CD14-positive monocyte (primary cell): Measurements from ENCODE around the gene LRRC45. TPM values are rescaled to one million over a fixed set of nuclear protein-coding genes. Genes with fewer than 3 reads are reported as not detected.

Experiments used
- DNase-seq, 3 donors: peaks; one replicate each; pipeline ENCODE4 v3.0.0-alpha.2; 2011 to 2022
- H2AFZ ChIP-seq: 2 replicates; pipeline ENCODE4 v1.6.0; 2012; ENCODE audit warnings: mild to moderate bottlenecking, low read depth, low read length, inconsistent platforms; ENCODE audit not compliant: insufficient read depth, poor library complexity, severe bottlenecking
- H3K27ac ChIP-seq, 2 donors: 1 replicate in 1 of 2; 2 replicates in 1 of 2; pipeline ENCODE4 v1.5.1; 2012 to 2013; ENCODE audit warnings: low read length in 2 of 2, control low read depth in 1 of 2, inconsistent platforms in 1 of 2, low read depth in 1 of 2, mild to moderate bottlenecking in 1 of 2
- H3K27me3 ChIP-seq, 2 donors: one replicate each; pipeline versions ENCODE4 v1.6.0 to v1.6.1; 2011 to 2013; ENCODE audit warnings: low read length in 2 of 2; ENCODE audit not compliant: control insufficient read depth in 2 of 2, insufficient read depth in 2 of 2
- H3K36me3 ChIP-seq, 2 donors: replicated peaks in 1 of 2; 1 replicate in 1 of 2; 2 replicates in 1 of 2; pipeline versions ENCODE4 v1.5.1 to v1.6.1; 2012 to 2013; ENCODE audit warnings: low read length in 2 of 2, control low read depth in 1 of 2, inconsistent platforms in 1 of 2, mild to moderate bottlenecking in 1 of 2; ENCODE audit not compliant: insufficient read depth in 2 of 2, control insufficient read depth in 1 of 2
- H3K4me1 ChIP-seq, 2 donors: 1 replicate in 1 of 2; 2 replicates in 1 of 2; pipeline versions ENCODE4 v1.5.1 to v1.6.1; 2012 to 2013; ENCODE audit warnings: low read length in 2 of 2, control low read depth in 1 of 2, inconsistent platforms in 1 of 2, mild to moderate bottlenecking in 1 of 2, moderate library complexity in 1 of 2; ENCODE audit not compliant: insufficient read depth in 2 of 2, control insufficient read depth in 1 of 2
- H3K4me2 ChIP-seq: replicated peaks from 2 replicates; pipeline ENCODE3; 2012; ENCODE audit warnings: low read length, moderate library complexity, mild to moderate bottlenecking; ENCODE audit not compliant: poor library complexity, severe bottlenecking; ENCODE audit errors: extremely low read depth
- H3K4me3 ChIP-seq, 3 experiments: fragments of 200-600 bp in 1 of 3; sonication (generic) in 1 of 3; replicated peaks in 1 of 3; 1 replicate in 2 of 3; 2 replicates in 1 of 3; pipeline ENCODE4 v1.5.1; 2011 to 2013; ENCODE audit warnings: low read length in 3 of 3, mild to moderate bottlenecking in 3 of 3, control low read depth in 2 of 3, low read depth in 2 of 3, inconsistent platforms in 1 of 3, moderate library complexity in 1 of 3
- H3K79me2 ChIP-seq: 2 replicates; pipeline ENCODE4 v1.6.0; 2012; ENCODE audit warnings: mild to moderate bottlenecking, control low read depth, inconsistent platforms, low read length, moderate library complexity; ENCODE audit not compliant: insufficient read depth
- H3K9ac ChIP-seq: 2 replicates; pipeline ENCODE4 v1.6.0; 2017; ENCODE audit warnings: low read length, mild to moderate bottlenecking; ENCODE audit not compliant: insufficient read depth, poor library complexity, severe bottlenecking
- H3K9me3 ChIP-seq, 2 donors: replicated peaks in 1 of 2; 1 replicate in 1 of 2; 2 replicates in 1 of 2; pipeline versions ENCODE4 v1.5.1 to v1.6.1; 2012 to 2013; ENCODE audit warnings: low read length in 2 of 2, control low read depth in 1 of 2; ENCODE audit not compliant: control insufficient read depth in 1 of 2, insufficient read depth in 1 of 2
- H4K20me1 ChIP-seq: 2 replicates; pipeline ENCODE4 v1.6.0; 2012; ENCODE audit warnings: mild to moderate bottlenecking, low read length, control low read depth, moderate library complexity; ENCODE audit not compliant: insufficient read depth
- H3K27ac Mint-ChIP-seq, 7 donors: one replicate each; pipeline ENCODE4 v1.8.0; 2020; ENCODE audit warnings: mild to moderate bottlenecking in 7 of 7, mixed read lengths in 7 of 7, moderate library complexity in 6 of 7, inconsistent platforms in 2 of 7
- H3K27me3 Mint-ChIP-seq, 3 donors: one replicate each; pipeline ENCODE4 v1.8.0; 2021 to 2022; ENCODE audit warnings: low read depth in 3 of 3, mild to moderate bottlenecking in 3 of 3, mixed read lengths in 3 of 3, moderate library complexity in 3 of 3, inconsistent platforms in 1 of 3
- H3K36me3 Mint-ChIP-seq, 2 donors: one replicate each; pipeline ENCODE4 v1.8.0; 2020; ENCODE audit warnings: mixed read lengths in 2 of 2, inconsistent platforms in 1 of 2, mild to moderate bottlenecking in 1 of 2
- H3K4me1 Mint-ChIP-seq: one replicate; pipeline ENCODE4 v1.8.0; 2020; ENCODE audit warnings: mild to moderate bottlenecking, mixed read lengths
- H3K4me3 Mint-ChIP-seq, 2 donors: one replicate each; pipeline ENCODE4 v1.8.0; 2020; ENCODE audit warnings: mild to moderate bottlenecking in 2 of 2, mixed read lengths in 2 of 2, moderate library complexity in 1 of 2
- H3K9me3 Mint-ChIP-seq, 7 donors: one replicate each; pipeline ENCODE4 v1.8.0; 2020 to 2022; ENCODE audit warnings: mixed read lengths in 7 of 7, mild to moderate bottlenecking in 6 of 7, moderate library complexity in 6 of 7, inconsistent platforms in 2 of 7
- WGBS: methylation state at CpG from one replicate; pipeline ENCODE4 v1.1.5; 2013; ENCODE audit warnings: missing lambda C conversion rate; ENCODE audit not compliant: insufficient coverage; 5-methylcytosine and 5-hydroxymethylcytosine counted together
- intact Hi-C, 2 donors: fragments of 100-400 bp; cut with micrococcal nuclease; formaldehyde crosslinking; loops; one replicate each; pipeline versions ENCODE4 v1.15.0 to v1.15.1; 2023
- polyA plus RNA-seq, 3 donors: library from polyadenylated mRNA; depleted of rRNA in 1 of 3; unstranded in 2 of 3; stranded (reverse) in 1 of 3; fragments of 300-500 nt in 2 of 3; fragments of >200 nt in 1 of 3; fragmentation: Illumina TruSeq in 2 of 3; gene quantifications; 1 replicate in 2 of 3; 2 replicates in 1 of 3; pipeline ENCODE4 v1.2.3, GENCODE V29; 2012 to 2021
- TF ChIP-seq, protein P1 (sequence below): fragments of 200-600 bp; IDR thresholded peaks from one replicate; pipeline ENCODE4 v1.8.0; 2022; ENCODE audit warnings: antibody characterized with exemption, mild to moderate bottlenecking

Gene LRRC45
- polyA plus RNA-seq, 3 donors: 2.6 to 12.2 (median 3.4) TPM

DNA sequence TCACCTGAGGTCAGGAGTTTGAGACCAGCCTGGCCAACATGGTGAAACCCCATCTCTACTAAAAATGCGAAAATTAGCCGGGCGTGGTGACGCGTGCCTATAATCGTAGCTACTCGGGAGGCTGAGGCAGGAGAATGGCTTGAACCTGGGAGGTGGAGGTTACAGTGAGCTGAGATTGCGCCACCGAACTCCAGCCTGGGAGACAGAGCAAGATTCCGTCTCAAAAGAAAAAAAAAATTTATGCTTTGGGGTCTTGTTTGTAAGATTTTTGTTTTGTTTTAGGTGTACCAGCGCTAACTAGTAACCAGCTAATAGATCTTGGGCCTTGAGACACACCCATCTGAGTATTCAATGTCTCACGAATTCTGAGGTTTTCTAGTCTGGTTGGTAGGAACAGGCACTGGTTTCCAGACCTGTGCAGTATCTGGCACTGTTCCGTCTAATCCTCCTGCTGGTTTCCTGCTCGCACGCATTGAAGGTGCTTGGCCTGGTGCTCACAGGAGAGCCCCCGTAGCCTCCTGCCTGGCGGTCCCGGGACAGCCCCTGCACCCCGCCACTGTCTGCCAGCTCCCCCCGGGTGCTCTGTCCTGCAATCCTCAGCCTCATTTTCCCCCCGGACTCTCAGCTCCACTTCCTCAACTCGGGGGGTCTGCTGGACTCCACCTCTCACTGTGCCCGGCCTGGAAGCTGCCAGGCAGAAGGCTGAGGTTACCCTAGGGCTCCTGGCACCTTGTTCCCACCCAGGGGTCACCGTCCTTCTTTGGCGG, 53.1 kb downstream of the LRRC45 start:
- H3K4me2 ChIP-seq: no peak overlapping the region
- Mint-ChIP-seq H3K27ac (peak overlapping the region in 3 of 7 donors; percentile 30 to 70 (median 50)), H3K4me1 (no peaks in the 10 kb centered on the region), H3K4me3 (no peak overlapping the region), H3K27me3 (peaks cover 3 to 10% (median 8%) of the 10 kb centered on the region in 3 donors), H3K36me3 (peaks cover 18 to 25% of the 10 kb centered on the region in 2 donors), H3K9me3 (peaks cover 0 to 1% (median 0%) of the 10 kb centered on the region in 7 donors)
- H3K4me1 ChIP-seq: no peaks in the 10 kb centered on the region
- no peaks in the 10 kb centered on the region for H3K9me3 ChIP-seq
- 85% methylated on average over 16 of the region's 25 CpGs for WGBS
- H3K79me2 ChIP-seq: no peaks in the 10 kb centered on the region
- DNase-seq: no peak
- no peak overlapping the region for H3K9ac ChIP-seq
- peaks cover 20 to 22% of the 10 kb centered on the region in 2 donors for H3K36me3 ChIP-seq
- H3K27ac ChIP-seq: no peak overlapping the region
- no peak overlapping the region for H2AFZ ChIP-seq
- no peaks in the 10 kb centered on the region for H4K20me1 ChIP-seq
- no peak overlapping the region for H3K4me3 ChIP-seq
- H3K27me3 ChIP-seq: no peaks in the 10 kb centered on the region
- intact Hi-C loops: no loop called here
- TF ChIP-seq, protein P1, sequence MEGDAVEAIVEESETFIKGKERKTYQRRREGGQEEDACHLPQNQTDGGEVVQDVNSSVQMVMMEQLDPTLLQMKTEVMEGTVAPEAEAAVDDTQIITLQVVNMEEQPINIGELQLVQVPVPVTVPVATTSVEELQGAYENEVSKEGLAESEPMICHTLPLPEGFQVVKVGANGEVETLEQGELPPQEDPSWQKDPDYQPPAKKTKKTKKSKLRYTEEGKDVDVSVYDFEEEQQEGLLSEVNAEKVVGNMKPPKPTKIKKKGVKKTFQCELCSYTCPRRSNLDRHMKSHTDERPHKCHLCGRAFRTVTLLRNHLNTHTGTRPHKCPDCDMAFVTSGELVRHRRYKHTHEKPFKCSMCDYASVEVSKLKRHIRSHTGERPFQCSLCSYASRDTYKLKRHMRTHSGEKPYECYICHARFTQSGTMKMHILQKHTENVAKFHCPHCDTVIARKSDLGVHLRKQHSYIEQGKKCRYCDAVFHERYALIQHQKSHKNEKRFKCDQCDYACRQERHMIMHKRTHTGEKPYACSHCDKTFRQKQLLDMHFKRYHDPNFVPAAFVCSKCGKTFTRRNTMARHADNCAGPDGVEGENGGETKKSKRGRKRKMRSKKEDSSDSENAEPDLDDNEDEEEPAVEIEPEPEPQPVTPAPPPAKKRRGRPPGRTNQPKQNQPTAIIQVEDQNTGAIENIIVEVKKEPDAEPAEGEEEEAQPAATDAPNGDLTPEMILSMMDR: no peak

DNA sequence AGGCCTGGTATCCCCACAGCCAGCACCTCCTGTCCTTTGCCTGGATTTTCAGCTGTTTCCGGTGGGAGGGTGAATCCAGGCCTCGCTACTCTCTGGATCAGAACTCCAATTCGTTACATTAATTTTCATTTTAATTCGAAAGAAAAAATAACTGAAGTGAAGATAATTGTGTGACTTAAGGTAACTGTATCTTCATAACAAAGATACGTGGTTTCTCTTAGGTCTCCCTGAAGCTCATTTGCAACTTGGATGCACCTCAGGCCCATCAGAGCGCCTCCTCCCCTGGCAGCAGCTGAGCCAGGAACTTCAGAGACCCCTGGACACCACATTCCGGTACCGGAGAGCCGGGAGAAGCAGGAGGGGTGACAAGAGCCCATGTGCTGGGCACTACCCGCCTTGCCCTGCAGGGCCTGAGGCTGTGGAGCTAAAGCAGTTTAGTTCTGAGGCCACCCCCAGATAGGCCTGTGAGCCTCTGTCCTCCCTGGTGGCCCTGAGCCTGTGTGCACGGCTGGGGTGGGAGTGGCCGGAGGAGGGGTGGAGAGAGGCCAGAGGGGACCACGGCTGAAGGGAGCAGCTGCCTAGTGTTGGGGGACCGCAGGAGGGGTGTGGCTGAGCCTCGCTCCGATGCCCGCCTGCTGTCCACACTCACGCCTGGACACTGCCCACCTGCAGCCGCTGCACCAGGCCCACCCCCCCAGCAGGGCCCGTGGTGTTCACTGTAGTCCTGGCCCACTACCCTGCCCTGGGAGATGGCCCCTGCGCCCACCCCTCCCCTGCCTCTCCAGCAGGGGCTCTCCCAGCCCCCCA, 53.9 kb downstream of the LRRC45 start:
- peak overlapping the region in 1 of 7 donors; percentile 31 for H3K27ac Mint-ChIP-seq
- Histone ChIP-seq H3K9me3 (no peaks in the 10 kb centered on the region), H4K20me1 (no peaks in the 10 kb centered on the region), H3K4me3 (no peak overlapping the region), H2AFZ (no peak overlapping the region), H3K4me2 (no peak overlapping the region), H3K27me3 (no peaks in the 10 kb centered on the region), H3K36me3 (peaks cover 24 to 26% of the 10 kb centered on the region in 2 donors), H3K27ac (no peak overlapping the region), H3K4me1 (no peaks in the 10 kb centered on the region), H3K9ac (no peak overlapping the region), H3K79me2 (no peaks in the 10 kb centered on the region)
- peaks cover 3 to 10% (median 6%) of the 10 kb centered on the region in 3 donors for H3K27me3 Mint-ChIP-seq
- no peak for DNase-seq
- 86% methylated on average over 13 of the region's 21 CpGs for WGBS
- H3K36me3 Mint-ChIP-seq: peaks cover 20 to 31% of the 10 kb centered on the region in 2 donors
- no peaks in the 10 kb centered on the region for H3K4me1 Mint-ChIP-seq
- H3K9me3 Mint-ChIP-seq: peaks cover 0 to 1% (median 0%) of the 10 kb centered on the region in 7 donors
- intact Hi-C loops: no loop called here
- H3K4me3 Mint-ChIP-seq: no peak overlapping the region
- TF ChIP-seq, protein P1: no peak
